Uterus (tissue), 4 donors: Measurements from ENCODE around the gene ZMYND11. TPM values are rescaled to one million over a fixed set of nuclear protein-coding genes. Genes with fewer than 3 reads are reported as not detected.
A peak's percentile ranks its signal among the peaks of the same experiment; 100 is the strongest.

Experiments
- DNase-seq, 2 donors: peaks; one replicate each; pipeline ENCODE4 v3.0.0-alpha.2; 2019 to 2020
- H3K27ac ChIP-seq, 2 donors: fragments of 200-600 bp; sonication (generic); 1 replicate in 1 of 2; 2 replicates in 1 of 2; pipeline ENCODE4 v1.5.1; 2016 to 2018
- H3K27me3 ChIP-seq, 2 donors: fragments of 200-600 bp; sonication (generic); one replicate each; pipeline ENCODE4 v1.5.1; 2018 to 2019; ENCODE audit warnings: control low read depth in 1 of 2
- H3K36me3 ChIP-seq, 2 donors: fragments of 200-600 bp; sonication (generic); one replicate each; pipeline ENCODE4 v1.5.1; 2019; ENCODE audit warnings: control low read depth in 1 of 2
- H3K4me1 ChIP-seq, 2 donors: fragments of 200-600 bp; sonication (generic); one replicate each; pipeline ENCODE4 v1.5.1; 2018 to 2019; ENCODE audit warnings: control low read depth in 1 of 2
- H3K4me3 ChIP-seq, 2 donors: fragments of 200-600 bp; sonication (generic); 1 replicate in 1 of 2; 2 replicates in 1 of 2; pipeline ENCODE4 v1.5.1; 2018 to 2019; ENCODE audit warnings: mild to moderate bottlenecking in 1 of 2
- H3K9me3 ChIP-seq, 2 donors: fragments of 200-600 bp; sonication (generic); one replicate each; pipeline ENCODE4 v1.5.1; 2019; ENCODE audit warnings: control low read depth in 1 of 2
- CTCF ChIP-seq, 4 experiments: fragments of 200-600 bp in 2 of 4; fragments of 450-650 bp in 2 of 4; sonication (generic) in 2 of 4; IDR thresholded peaks; one replicate each; pipeline ENCODE4 v1.5.1; 2016 to 2019; ENCODE audit warnings: antibody characterized with exemption in 4 of 4, mild to moderate bottlenecking in 2 of 4, moderate library complexity in 1 of 4
- POLR2A ChIP-seq, 2 donors: fragments of 450-650 bp; IDR thresholded peaks; one replicate each; pipeline ENCODE4 v1.6.1; 2016; ENCODE audit warnings: antibody characterized with exemption in 2 of 2, mild to moderate bottlenecking in 1 of 2, moderate library complexity in 1 of 2
- intact Hi-C: fragments of 100-400 bp; cut with DNase I; formaldehyde crosslinking; loops from one replicate; pipeline ENCODE4 v1.15.1; 2023; ENCODE audit warnings: low total_unique reads
- total RNA-seq, 4 donors: library from RNA; depleted of rRNA in 3 of 4; stranded (reverse); fragments of >200 nt in 3 of 4; gene quantifications; one replicate each; pipeline versions ENCODE4 v1.1.0 to v1.2.4, GENCODE V29; 2014 to 2023
- donor health status: DM: yes; HTN: yes; CAD: no.

The ZMYND11 gene
- total RNA-seq, 4 donors from 2014 or later = 54.1 to 122 (median 104) TPM

- no peak overlapping the region for H3K4me3 ChIP-seq
- no peaks in the 10 kb centered on the region for H3K9me3 ChIP-seq
- H3K4me1 ChIP-seq = peaks cover 5 to 9% of the 10 kb centered on the region in 2 donors
- TF ChIP-seq CTCF (IDR thresholded peaks at IDR 0.05) = peak in 1 of 4 experiments; percentile 13
- TF ChIP-seq POLR2A (IDR thresholded peaks at IDR 0.05) = no peak
- no peaks in the 10 kb centered on the region for H3K27me3 ChIP-seq
- no peaks in the 10 kb centered on the region for H3K36me3 ChIP-seq
- DNase-seq = no peak
- H3K27ac ChIP-seq = no peak overlapping the region
- intact Hi-C loops = no loop called here
Measured at GRCh38 chr10:137031-137430, 1.8 kb downstream of the ZMYND11 start.

- DNase-seq = no peak
- TF ChIP-seq CTCF (IDR thresholded peaks at IDR 0.05) (no peak), POLR2A (IDR thresholded peaks at IDR 0.05) (no peak)
- no peaks in the 10 kb centered on the region for H3K36me3 ChIP-seq
- intact Hi-C loops = no loop called here
- H3K27me3 ChIP-seq = no peaks in the 10 kb centered on the region
- H3K27ac ChIP-seq = no peak overlapping the region
- H3K4me1 ChIP-seq = peaks cover 5 to 12% of the 10 kb centered on the region in 2 donors
- no peak overlapping the region for H3K4me3 ChIP-seq
- H3K9me3 ChIP-seq = no peaks in the 10 kb centered on the region
Measured at GRCh38 chr10:137606-138005, 2.4 kb downstream of the ZMYND11 start.

GRCh38 chr10:142371-142770 is 7.1 kb downstream of the ZMYND11 start:
- Histone ChIP-seq H3K4me1 (peaks cover 0 to 5% of the 10 kb centered on the region in 2 donors), H3K4me3 (no peak overlapping the region)
- intact Hi-C loops = no loop called here

GRCh38 chr10:152915-153314 is 17.7 kb downstream of the ZMYND11 start:
- H3K4me3 ChIP-seq = no peak overlapping the region
- no peak for DNase-seq
- TF ChIP-seq POLR2A (IDR thresholded peaks at IDR 0.05) = no peak
- TF ChIP-seq CTCF (IDR thresholded peaks at IDR 0.05) = no peak
- no peaks in the 10 kb centered on the region for H3K36me3 ChIP-seq
- no peaks in the 10 kb centered on the region for H3K27me3 ChIP-seq
- no peaks in the 10 kb centered on the region for H3K9me3 ChIP-seq
- H3K27ac ChIP-seq = no peak overlapping the region
- intact Hi-C loops = no loop called here
- H3K4me1 ChIP-seq = no peaks in the 10 kb centered on the region

More at GRCh38 chr10:142371-142770, 7.1 kb downstream of the ZMYND11 start:
- H3K9me3 ChIP-seq = no peaks in the 10 kb centered on the region
- H3K27me3 ChIP-seq = no peaks in the 10 kb centered on the region
- no peak for DNase-seq
- TF ChIP-seq CTCF (IDR thresholded peaks at IDR 0.05) = no peak
- no peak for TF ChIP-seq POLR2A (IDR thresholded peaks at IDR 0.05)
- H3K36me3 ChIP-seq = no peaks in the 10 kb centered on the region
- H3K27ac ChIP-seq = no peak overlapping the region

GRCh38 chr10:154348-154747 is 19.1 kb downstream of the ZMYND11 start:
- Histone ChIP-seq H3K36me3 (no peaks in the 10 kb centered on the region), H3K27ac (no peak overlapping the region), H3K4me1 (no peaks in the 10 kb centered on the region), H3K27me3 (no peaks in the 10 kb centered on the region), H3K9me3 (no peaks in the 10 kb centered on the region), H3K4me3 (no peak overlapping the region)
- DNase-seq = no peak
- TF ChIP-seq POLR2A (IDR thresholded peaks at IDR 0.05) (no peak), CTCF (IDR thresholded peaks at IDR 0.05) (no peak)
- intact Hi-C loops = no loop called here
